HuH-7 (cell line): ENCODE results near the gene GPR21.

Experiments used
- DNase-seq: peaks from one replicate; pipeline ENCODE4 v3.0.0; 2011; ENCODE audit warnings: low spot score

Gene GPR21

GRCh38 chr9:123033864-123034601 is 566 bp downstream of the GPR21 start:
- no peak for DNase-seq

- DNase-seq: no peak
Observed at GRCh38 chr9:123034881-123035510, 1.5 kb downstream of the GPR21 start.

GRCh38 chr9:123035791-123036190 is 2.3 kb downstream of the GPR21 start:
- no peak for DNase-seq

- DNase-seq: no peak
Observed at GRCh38 chr9:123036893-123037545, 3.6 kb downstream of the GPR21 start.

- DNase-seq: no peak
Observed at GRCh38 chr9:123039617-123040219, 6.3 kb downstream of the GPR21 start.

DNA sequence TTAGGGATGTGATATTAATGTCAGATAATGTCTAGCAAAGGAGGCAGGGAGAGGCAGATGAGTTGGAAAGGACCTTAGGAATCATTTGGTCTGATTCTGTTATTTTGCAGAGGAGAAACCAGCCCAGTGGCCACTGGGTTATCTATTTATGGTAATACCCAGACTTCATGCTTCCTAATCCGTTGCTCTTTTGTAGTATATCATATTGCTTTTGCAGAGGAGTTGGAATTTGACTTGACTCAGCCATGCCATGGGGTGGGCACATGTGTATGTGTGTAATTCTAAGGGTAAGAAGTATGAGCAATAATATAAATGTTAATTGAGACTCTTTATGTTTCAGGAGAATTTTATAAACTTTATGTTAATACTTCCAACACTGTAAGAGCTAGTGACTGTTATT is 7.3 kb downstream of the GPR21 start:
- DNase-seq: no peak

DNA sequence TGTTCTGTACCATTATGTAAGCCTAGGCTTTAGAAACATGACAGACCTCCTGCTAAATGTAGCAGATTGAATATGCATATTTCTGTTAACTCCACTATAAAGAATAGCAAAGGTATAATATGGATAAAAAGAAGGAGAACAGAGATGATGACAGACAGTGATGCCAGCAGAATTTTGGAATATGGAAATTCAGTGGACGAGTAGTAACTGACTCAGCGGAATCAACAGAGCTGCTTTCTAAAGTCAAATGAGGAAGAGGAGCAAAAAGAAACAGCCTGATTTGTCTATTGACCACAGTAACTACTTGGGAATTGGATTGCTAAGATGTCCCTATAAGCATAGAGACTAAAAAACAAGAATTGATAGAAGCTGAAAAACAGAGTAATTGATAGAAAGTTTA is 8.0 kb downstream of the GPR21 start:
- no peak for DNase-seq

GRCh38 chr9:123043081-123043939 is 9.8 kb downstream of the GPR21 start:
- no peak for DNase-seq

GRCh38 chr9:123044586-123044985 is 11.1 kb downstream of the GPR21 start:
- no peak for DNase-seq

GRCh38 chr9:123046406-123047195 is 13.1 kb downstream of the GPR21 start:
- no peak for DNase-seq

- DNase-seq: no peak
Observed at GRCh38 chr9:123048748-123049147, 15.3 kb downstream of the GPR21 start.

DNA sequence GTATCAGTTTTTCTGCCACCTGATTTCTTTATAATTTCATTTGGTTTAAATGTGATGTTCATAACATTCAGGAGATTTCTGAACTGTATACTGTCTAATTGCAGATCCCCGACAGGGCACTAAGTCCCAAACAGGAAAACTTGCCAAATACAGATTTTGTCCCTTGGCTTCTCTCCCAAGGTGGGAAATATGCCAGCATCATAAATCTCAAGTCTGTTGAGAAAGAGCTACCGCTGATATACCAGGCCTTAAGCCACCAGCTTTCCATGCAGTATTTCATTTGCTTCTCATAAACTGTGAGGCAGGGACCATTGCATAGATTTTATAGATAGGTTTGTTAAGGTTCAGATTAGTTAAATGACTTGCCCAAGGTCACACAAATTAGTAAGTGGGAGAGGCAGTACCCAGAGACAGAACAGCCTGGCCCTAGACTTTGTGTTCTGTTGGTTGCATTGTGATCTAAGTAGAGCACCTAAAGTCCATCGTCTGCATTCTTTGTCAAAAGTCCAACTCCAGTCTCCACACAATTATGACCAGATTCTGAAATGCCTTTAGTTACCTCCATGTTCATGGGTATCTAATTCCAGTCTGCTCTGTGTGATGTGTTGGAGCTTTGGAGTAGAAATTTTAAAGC is 16.2 kb downstream of the GPR21 start:
- no peak for DNase-seq

GRCh38 chr9:123053046-123053445 is 19.6 kb downstream of the GPR21 start:
- DNase-seq: no peak

DNA sequence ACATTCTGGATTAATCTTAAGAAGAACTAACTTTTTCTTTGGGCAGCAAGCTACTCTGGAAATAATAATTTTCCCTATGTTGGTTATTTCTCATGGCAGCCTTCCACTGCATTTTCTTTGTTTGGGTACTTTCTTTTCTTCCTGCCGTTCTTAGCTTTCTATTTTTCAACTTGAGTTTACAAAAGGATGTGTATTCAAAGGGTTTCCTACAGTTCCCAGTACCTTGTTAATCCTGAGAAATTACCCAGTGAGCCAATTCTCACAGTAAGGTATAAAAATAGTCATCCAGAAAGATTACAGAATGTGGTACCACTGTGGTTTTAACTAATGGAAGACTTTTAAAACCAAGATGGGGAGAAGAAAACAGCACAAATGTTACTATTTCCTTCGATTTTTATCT is 20.2 kb downstream of the GPR21 start:
- DNase-seq: no peak

GRCh38 chr9:123058834-123059233 is 25.4 kb downstream of the GPR21 start:
- DNase-seq: peak; percentile 39

- peak; percentile 31 for DNase-seq
Observed at GRCh38 chr9:123059472-123060220, 26.2 kb downstream of the GPR21 start.

DNA sequence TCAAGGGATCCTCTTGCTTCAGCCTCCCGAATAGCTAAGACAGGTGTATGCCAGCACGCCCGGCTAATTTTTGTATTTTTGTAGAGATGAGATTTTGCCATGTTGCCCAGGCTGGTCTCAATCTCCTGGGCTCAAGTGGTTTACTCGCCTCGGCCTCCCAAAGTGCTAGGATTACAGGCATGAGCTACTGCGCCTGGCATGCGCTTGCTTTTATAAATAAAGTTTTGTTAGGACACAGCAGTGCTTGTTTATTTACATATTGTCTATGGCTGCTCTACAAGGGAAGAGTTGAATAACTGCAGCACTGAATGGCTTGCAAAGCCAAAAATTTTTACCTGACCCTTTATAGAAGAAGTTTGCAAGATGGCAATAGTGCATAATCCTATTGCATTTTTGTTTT is 27.7 kb downstream of the GPR21 start:
- no peak for DNase-seq

- DNase-seq: no peak
Observed at GRCh38 chr9:123062351-123063176, 29.1 kb downstream of the GPR21 start.

DNA sequence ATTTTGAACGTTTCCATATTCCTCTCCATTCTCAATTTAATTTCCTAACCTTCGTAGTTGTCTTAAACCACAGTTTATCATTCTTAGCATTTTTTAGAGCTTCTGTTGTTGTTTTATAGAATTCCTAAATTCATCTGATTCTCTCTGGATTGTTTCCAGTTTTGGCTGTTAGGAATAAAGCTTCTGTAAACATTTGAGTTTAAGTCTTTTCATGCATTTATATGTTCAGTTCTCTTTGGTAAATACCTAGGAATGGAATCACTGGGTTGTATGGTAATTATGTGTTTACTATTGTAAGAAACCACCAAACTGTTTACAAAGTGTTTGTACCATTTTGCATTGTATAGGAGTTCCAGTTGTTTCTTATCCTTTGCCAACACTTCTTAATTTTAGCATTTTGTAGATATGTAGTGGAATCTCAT is 29.7 kb downstream of the GPR21 start:
- no peak for DNase-seq
